Measurements from ENCODE around the gene UBB. TPM values are rescaled to one million over a fixed set of nuclear protein-coding genes. Genes with fewer than 3 reads are reported as not detected.
"Not testable (repeated sequence)": the region's sequence is repeated elsewhere in the genome, so short reads cannot be mapped to it uniquely, and the experiment has no call there.

Gene UBB
- total and polyA plus RNA-seq, 12 donors = 588 to 3,694 (median 2,139) TPM

DNA sequence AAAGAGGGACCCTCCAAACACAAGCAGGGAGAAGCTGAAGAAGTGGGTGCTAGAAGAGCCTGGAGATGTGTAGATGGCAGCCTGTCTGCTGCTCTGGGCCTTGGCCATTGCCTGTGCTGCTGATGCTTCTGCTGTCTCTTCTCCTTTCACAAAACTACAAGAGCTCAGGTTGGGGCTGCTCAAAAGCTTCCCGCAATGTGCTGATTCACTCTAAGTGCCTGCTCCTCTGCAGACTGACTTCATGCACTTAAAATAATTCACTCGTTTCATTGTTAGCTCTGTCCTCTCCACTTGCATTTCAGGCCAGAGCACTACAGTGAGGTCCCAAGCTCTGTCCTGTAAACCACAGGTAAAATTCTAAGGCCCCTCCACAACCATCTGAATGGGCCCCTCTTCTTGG is 15.8 kb downstream of the UBB start:
- DNase-seq; H3K4me3 ChIP-seq; H3K9me3 ChIP-seq (replicated peaks in 1 of 3); intact Hi-C loops (cut with DNase I); H3K4me1 ChIP-seq (replicated peaks in 1 of 2); H3K27me3 ChIP-seq; H3K36me3 ChIP-seq (replicated peaks in 1 of 2): not testable (repeated sequence)
- peak overlapping the region in 2 of 5 donors; percentile 53 to 86 for H3K27ac ChIP-seq
- 71 to 100% (median 79%) methylated on average over 1 to 2 of the region's 2 CpGs for WGBS, 4 donors

DNA sequence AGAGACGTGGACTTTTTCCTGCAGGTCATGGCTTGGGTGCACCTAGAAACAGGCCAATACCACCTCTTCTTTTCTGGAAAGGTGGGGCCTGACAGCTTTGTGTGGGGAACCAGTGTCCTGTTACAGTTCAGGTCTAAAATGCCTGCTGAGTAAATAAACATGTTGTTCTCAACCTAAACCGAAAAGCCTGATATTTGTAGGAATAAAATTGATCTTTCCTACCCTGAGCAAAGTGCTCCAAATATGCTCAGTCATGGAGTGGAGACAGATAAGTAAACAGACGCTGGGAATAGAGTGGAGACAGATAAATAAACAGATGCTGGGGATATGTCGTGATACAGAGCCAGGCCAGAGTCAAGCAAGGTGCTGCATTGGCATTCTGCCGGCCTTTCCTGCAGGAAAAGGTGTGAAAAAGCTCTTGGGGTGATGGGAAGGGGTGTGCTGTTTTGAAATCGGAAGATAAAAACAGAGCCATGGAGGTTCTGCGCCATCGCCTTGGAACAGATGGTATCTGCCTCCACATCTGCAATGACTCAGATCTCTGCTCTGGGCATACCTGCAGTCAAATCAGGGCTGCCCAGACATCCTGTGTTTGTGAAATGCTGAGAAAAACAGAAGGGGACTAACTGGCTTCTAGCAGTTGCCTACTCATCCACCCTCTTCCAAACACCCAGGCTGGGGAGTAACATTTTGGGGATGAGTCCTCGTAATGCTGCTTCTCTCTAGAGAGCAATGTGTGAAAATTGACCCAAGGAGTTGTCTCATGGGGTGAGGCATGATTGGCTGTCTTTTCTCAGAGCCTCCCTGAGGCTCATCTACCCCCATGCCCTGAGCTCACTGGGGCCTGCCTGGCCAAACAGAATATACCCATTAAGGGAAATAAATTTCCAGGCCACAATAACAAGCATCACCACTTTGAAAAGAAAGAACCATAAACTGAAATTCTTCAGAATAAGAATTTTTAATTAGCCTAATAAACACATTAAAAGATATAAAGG is 17.7 kb downstream of the UBB start:
- intact Hi-C loops (cut with DNase I) = no loop called here
- no peaks in the 10 kb centered on the region for H3K9me3 ChIP-seq (replicated peaks in 1 of 3)
- no peak overlapping the region for H3K27ac ChIP-seq
- 56 to 79% (median 60%) methylated on average over 7 to 9 of the region's 9 CpGs for WGBS, 4 donors
- H3K4me3 ChIP-seq = no peak overlapping the region
- peak in 1 of 7 donors; percentile 17 for DNase-seq
- TF ChIP-seq, protein P1, sequence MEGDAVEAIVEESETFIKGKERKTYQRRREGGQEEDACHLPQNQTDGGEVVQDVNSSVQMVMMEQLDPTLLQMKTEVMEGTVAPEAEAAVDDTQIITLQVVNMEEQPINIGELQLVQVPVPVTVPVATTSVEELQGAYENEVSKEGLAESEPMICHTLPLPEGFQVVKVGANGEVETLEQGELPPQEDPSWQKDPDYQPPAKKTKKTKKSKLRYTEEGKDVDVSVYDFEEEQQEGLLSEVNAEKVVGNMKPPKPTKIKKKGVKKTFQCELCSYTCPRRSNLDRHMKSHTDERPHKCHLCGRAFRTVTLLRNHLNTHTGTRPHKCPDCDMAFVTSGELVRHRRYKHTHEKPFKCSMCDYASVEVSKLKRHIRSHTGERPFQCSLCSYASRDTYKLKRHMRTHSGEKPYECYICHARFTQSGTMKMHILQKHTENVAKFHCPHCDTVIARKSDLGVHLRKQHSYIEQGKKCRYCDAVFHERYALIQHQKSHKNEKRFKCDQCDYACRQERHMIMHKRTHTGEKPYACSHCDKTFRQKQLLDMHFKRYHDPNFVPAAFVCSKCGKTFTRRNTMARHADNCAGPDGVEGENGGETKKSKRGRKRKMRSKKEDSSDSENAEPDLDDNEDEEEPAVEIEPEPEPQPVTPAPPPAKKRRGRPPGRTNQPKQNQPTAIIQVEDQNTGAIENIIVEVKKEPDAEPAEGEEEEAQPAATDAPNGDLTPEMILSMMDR (IDR thresholded peaks at IDR 0.05) = no peak
- TF ChIP-seq POLR2A (IDR thresholded peaks at IDR 0.05) = no peak
- peaks cover 0 to 4% of the 10 kb centered on the region in 2 donors for H3K4me1 ChIP-seq (replicated peaks in 1 of 2)
- no peaks in the 10 kb centered on the region for H3K27me3 ChIP-seq
- H3K36me3 ChIP-seq (replicated peaks in 1 of 2) = no peaks in the 10 kb centered on the region

DNA sequence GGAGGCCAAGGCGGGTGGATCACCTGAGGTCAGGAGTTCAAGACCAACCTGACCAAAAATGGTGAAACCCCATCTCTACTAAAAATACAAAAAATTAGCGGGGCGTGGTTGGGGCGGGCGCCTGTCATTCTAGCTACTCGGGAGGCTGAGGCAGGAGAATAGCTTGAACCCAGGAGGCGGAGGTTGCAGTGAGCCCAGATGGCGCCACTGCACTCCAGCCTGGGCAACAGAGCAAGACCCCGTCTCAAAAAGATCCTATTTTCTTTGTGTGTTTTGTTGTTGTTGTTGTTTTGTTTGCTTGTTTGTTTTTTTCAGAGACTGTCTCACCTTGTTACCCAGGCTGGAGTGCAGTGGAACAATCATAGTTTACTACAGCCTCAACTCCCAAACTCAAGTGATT is 23.0 kb downstream of the UBB start:
- H3K27me3 ChIP-seq; H3K27ac ChIP-seq; H3K4me3 ChIP-seq; intact Hi-C loops (cut with DNase I); DNase-seq; H3K9me3 ChIP-seq (replicated peaks in 1 of 3); H3K36me3 ChIP-seq (replicated peaks in 1 of 2): not testable (repeated sequence)
- 85 to 93% (median 87%) methylated on average over 9 of the region's 9 CpGs for whole genome bisulfite sequencing, 4 donors
- peaks cover 8 to 13% of the 10 kb centered on the region in 2 donors for H3K4me1 ChIP-seq (replicated peaks in 1 of 2)

DNA sequence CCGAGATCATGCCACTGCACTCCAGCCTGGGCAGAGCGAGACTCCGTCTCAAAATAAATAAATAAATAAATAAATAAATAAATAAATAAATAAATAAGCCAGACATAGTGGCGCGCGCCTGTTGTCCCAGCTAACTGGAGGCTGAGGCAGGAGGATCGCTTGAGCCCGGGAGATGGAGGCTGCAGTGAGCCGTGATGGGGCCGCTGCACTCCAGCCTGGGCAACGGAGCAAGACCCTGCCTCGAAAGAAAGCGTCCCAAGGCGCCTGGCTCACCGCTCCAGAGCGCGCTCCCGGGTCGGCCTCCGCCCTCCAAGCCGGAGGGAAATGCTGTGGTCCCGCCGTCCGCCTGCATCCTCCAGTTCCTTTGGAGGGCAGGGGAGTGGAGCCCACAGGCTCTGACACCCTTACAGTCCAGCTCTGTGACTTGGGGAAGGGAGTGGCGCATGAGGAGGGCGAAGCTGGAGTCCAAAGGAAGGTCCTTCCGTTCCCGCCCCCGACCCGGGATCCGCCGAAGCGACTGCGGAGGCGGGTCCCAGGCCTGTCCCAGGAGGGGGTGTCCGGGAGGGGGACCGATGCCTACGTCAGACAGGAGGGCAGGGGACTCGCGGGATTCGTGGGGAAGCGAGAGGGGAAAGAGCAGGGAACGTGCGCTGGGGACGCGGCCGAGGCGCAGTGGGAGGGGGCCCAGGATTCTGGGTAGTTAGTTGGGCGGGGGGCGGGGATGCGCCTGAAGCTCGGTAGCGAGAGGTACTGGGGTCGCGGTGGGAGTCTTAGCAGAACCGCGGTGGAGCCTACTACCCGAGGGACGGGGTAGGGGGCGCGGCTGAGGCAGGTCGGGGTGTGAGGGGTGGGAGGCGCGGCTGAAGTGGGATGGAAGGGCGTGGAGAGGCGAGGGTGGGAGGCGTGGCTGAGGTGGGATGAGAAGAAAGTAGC is 26.1 kb downstream of the UBB start:
- no peaks in the 10 kb centered on the region for H3K27me3 ChIP-seq
- no peaks in the 10 kb centered on the region for H3K36me3 ChIP-seq (replicated peaks in 1 of 2)
- WGBS, 4 donors = 5 to 16% (median 8%) methylated on average over 24 to 67 of the region's 67 CpGs
- H3K9me3 ChIP-seq (replicated peaks in 1 of 3) = no peaks in the 10 kb centered on the region
- DNase-seq = peak in 1 of 7 donors; percentile 42
- H3K4me1 ChIP-seq (replicated peaks in 1 of 2) = peaks cover 8 to 13% of the 10 kb centered on the region in 2 donors
- H3K4me3 ChIP-seq = peak overlapping the region in 3 of 4 donors; percentile 6 to 67 (median 37)
- TF ChIP-seq, protein P1 (IDR thresholded peaks at IDR 0.05) = no peak
- TF ChIP-seq POLR2A (IDR thresholded peaks at IDR 0.05) = no peak
- H3K27ac ChIP-seq = peak overlapping the region in 1 of 5 donors; percentile 61
- intact Hi-C loops (cut with DNase I) = no loop called here

Data from adrenal gland (tissue), 12 donors.